DND-41 (cell line): ENCODE measurements around the gene ALKBH2.

Experiments
- ATAC-seq: fragments of 200-7000 bp; cut with Tn5 transposase; 3 replicates; pipeline ENCODE4 v1.9.1; 2021; ENCODE audit warnings: low read depth; ENCODE audit not compliant: insufficient read depth
- DNase-seq: peaks from one replicate; pipeline ENCODE4 v3.0.0-alpha.2; 2020
- H2AFZ ChIP-seq: 2 replicates; pipeline ENCODE4 v1.6.0; 2012; ENCODE audit warnings: low read depth, low read length
- H3K27ac ChIP-seq: 2 replicates; pipeline ENCODE4 v1.5.1; 2012; ENCODE audit warnings: low read length, inconsistent platforms
- H3K27me3 ChIP-seq: fragments of 200-600 bp; sonication (generic); 2 replicates; pipeline ENCODE4 v1.6.0; 2012; ENCODE audit warnings: low read length, mild to moderate bottlenecking, inconsistent platforms; ENCODE audit not compliant: insufficient read depth, poor library complexity
- H3K36me3 ChIP-seq: 2 replicates; pipeline ENCODE4 v1.5.1; 2012; ENCODE audit warnings: low read length, inconsistent platforms; ENCODE audit not compliant: insufficient read depth
- H3K4me1 ChIP-seq: 2 replicates; pipeline ENCODE4 v1.5.1; 2012; ENCODE audit warnings: mild to moderate bottlenecking, low read length; ENCODE audit not compliant: insufficient read depth
- H3K4me2 ChIP-seq: 2 replicates; pipeline ENCODE4 v1.6.0; 2012; ENCODE audit warnings: mild to moderate bottlenecking, moderate library complexity, low read length, inconsistent platforms; ENCODE audit not compliant: insufficient read depth
- H3K4me3 ChIP-seq, 2 experiments: fragments of 200-600 bp in 1 of 2; shearing (Covaris generic) in 1 of 2; 2 replicates each; pipeline ENCODE4 v1.5.1; 2012 to 2016; ENCODE audit warnings: inconsistent platforms in 2 of 2, low read length in 2 of 2, mild to moderate bottlenecking in 2 of 2, low read depth in 1 of 2, moderate library complexity in 1 of 2
- H3K79me2 ChIP-seq: 2 replicates; pipeline ENCODE4 v1.6.0; 2012; ENCODE audit warnings: low read length, inconsistent platforms; ENCODE audit not compliant: insufficient read depth
- H3K9ac ChIP-seq: 2 replicates; pipeline ENCODE4 v1.6.0; 2012; ENCODE audit warnings: low read depth, mild to moderate bottlenecking, inconsistent platforms, low read length, moderate library complexity
- H3K9me3 ChIP-seq: 2 replicates; pipeline ENCODE4 v1.5.1; 2012; ENCODE audit warnings: low read length, moderate library complexity, mild to moderate bottlenecking, inconsistent platforms; ENCODE audit not compliant: insufficient read depth, severe bottlenecking
- H4K20me1 ChIP-seq: 2 replicates; pipeline ENCODE4 v1.6.0; 2012; ENCODE audit warnings: low read length; ENCODE audit not compliant: insufficient read depth
- CTCF ChIP-seq: IDR thresholded peaks from 2 replicates; pipeline ENCODE4 v1.5.1; 2012; ENCODE audit warnings: borderline replicate concordance, low read length, moderate library complexity, mild to moderate bottlenecking; ENCODE audit not compliant: poor library complexity, severe bottlenecking; ENCODE audit errors: extremely low read depth
- EZH2 ChIP-seq: IDR thresholded peaks from 3 replicates; pipeline ENCODE4 v1.6.1; 2012; ENCODE audit warnings: borderline replicate concordance, low read depth, mild to moderate bottlenecking, moderate library complexity, low read length, inconsistent platforms; ENCODE audit not compliant: severe bottlenecking

The ALKBH2 gene

GRCh38 chr12:109131154-109132050 is 38.1 kb upstream of the ALKBH2 start:
- H3K27me3 ChIP-seq = no peaks in the 10 kb centered on the region
- no peak overlapping the region for H3K9ac ChIP-seq
- no peak overlapping the region for H2AFZ ChIP-seq
- TF ChIP-seq CTCF (no peak), EZH2 (no peak)
- no peak overlapping the region for H3K4me2 ChIP-seq
- no peaks in the 10 kb centered on the region for H3K36me3 ChIP-seq
- ATAC-seq (no peak), DNase-seq (no peak)
- H3K9me3 ChIP-seq = no peaks in the 10 kb centered on the region
- H3K4me3 ChIP-seq = no peak overlapping the region
- H3K4me1 ChIP-seq = no peaks in the 10 kb centered on the region
- H3K27ac ChIP-seq = no peak overlapping the region
- H3K79me2 ChIP-seq = no peaks in the 10 kb centered on the region
- H4K20me1 ChIP-seq = no peaks in the 10 kb centered on the region; the same call in 1 of the 2 replicates

- no peak overlapping the region for H3K4me3 ChIP-seq
- H3K4me2 ChIP-seq = no peak overlapping the region
- no peaks in the 10 kb centered on the region for H3K9me3 ChIP-seq
- no peak for DNase-seq
- TF ChIP-seq CTCF = no peak
- no peak for TF ChIP-seq EZH2
- no peaks in the 10 kb centered on the region for H3K79me2 ChIP-seq
- no peak overlapping the region for H2AFZ ChIP-seq
- H3K27me3 ChIP-seq = no peaks in the 10 kb centered on the region
- no peak overlapping the region for H3K9ac ChIP-seq
- H3K27ac ChIP-seq = no peak overlapping the region
- H4K20me1 ChIP-seq = no peaks in the 10 kb centered on the region; the same call in 1 of the 2 replicates
- no peak for ATAC-seq
- no peaks in the 10 kb centered on the region for H3K36me3 ChIP-seq
- no peaks in the 10 kb centered on the region for H3K4me1 ChIP-seq
Measured at GRCh38 chr12:109130297-109131153, 37.3 kb upstream of the ALKBH2 start.

GRCh38 chr12:109127533-109128242 is 34.4 kb upstream of the ALKBH2 start:
- TF ChIP-seq EZH2 (no peak), CTCF (no peak)
- DNase-seq = no peak
- Histone ChIP-seq H4K20me1 (no peaks in the 10 kb centered on the region; the same call in 1 of the 2 replicates), H3K27me3 (no peaks in the 10 kb centered on the region), H3K9ac (no peak overlapping the region), H3K79me2 (no peaks in the 10 kb centered on the region), H3K4me2 (no peak overlapping the region), H3K27ac (no peak overlapping the region), H3K36me3 (no peaks in the 10 kb centered on the region), H3K4me3 (no peak overlapping the region), H2AFZ (no peak overlapping the region), H3K9me3 (no peaks in the 10 kb centered on the region), H3K4me1 (no peaks in the 10 kb centered on the region)
- no peak for ATAC-seq
